C4-2B (cell line): ENCODE data around the gene DPYSL5.

ENCODE experiments used
- ZFX ChIP-seq: fragments of 450-650 bp; IDR thresholded peaks from 2 replicates; pipeline ENCODE4 v1.6.1; 2017
- TF ChIP-seq, protein P1 (sequence below): fragments of 450-650 bp; conservative IDR thresholded peaks from 2 replicates; pipeline ENCODE4 v1.5.1; 2017; ENCODE audit warnings: mild to moderate bottlenecking

DNA sequence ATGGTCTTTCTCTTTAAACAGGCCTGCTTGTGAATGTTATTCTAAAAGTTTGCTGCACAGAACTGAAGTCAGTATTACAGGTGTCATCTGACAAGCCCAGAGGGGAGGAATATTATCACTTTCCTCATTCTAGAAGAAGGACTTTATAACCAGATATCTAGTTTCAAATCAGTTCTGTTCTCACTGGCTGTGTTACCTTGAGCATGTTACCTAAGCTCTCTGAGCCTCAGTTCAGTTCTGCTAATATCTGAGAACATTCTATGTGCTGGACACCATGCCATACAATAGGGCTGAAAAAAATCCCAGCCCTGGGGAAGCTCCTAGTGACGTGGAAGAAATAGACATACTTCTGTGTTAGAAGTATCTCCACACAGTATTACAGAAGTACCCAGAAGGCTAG lies 150.4 kb downstream of the DPYSL5 start:
- TF ChIP-seq, protein P1, sequence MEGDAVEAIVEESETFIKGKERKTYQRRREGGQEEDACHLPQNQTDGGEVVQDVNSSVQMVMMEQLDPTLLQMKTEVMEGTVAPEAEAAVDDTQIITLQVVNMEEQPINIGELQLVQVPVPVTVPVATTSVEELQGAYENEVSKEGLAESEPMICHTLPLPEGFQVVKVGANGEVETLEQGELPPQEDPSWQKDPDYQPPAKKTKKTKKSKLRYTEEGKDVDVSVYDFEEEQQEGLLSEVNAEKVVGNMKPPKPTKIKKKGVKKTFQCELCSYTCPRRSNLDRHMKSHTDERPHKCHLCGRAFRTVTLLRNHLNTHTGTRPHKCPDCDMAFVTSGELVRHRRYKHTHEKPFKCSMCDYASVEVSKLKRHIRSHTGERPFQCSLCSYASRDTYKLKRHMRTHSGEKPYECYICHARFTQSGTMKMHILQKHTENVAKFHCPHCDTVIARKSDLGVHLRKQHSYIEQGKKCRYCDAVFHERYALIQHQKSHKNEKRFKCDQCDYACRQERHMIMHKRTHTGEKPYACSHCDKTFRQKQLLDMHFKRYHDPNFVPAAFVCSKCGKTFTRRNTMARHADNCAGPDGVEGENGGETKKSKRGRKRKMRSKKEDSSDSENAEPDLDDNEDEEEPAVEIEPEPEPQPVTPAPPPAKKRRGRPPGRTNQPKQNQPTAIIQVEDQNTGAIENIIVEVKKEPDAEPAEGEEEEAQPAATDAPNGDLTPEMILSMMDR: no peak
- TF ChIP-seq ZFX: no peak
